ENCODE results near the gene KIF6.

GRCh38 chr6:39521958-39522357 is 203.2 kb downstream of the KIF6 start:
- TF ChIP-seq CTCF (IDR thresholded peaks at IDR 0.05; ENCODE audit: low read length), result no peak
- no peak for TF ChIP-seq EZH2 (IDR thresholded peaks at IDR 0.05; ENCODE audit: borderline replicate concordance, low read length)

Data from OCI-LY1 (cell line).